Measurements from ENCODE around the gene NGEF.
"Not testable (repeated sequence)": the region's sequence is repeated elsewhere in the genome, so short reads cannot be mapped to it uniquely, and the experiment has no call there.

NGEF gene

DNA sequence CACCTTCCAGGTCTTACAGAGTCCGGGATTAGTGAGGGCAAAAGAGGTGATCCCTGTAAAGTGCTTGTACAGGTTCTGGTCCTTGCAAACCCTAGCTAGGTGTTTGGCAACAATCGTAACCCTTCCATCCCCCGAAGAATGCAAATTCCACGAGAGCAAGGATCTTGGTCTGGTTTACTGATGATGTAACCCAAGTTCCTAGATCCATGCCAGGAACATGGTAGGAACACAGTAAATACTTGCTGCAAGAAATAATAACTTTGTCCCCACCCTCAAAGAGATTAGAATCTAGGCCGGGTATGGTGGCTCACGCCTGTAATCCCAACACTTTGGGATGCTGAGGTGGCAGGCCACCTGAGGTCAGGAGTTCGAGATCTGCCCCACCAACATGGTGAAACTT is 12.7 kb upstream of the NGEF start:
- no peak overlapping the region for H3K27ac ChIP-seq

DNA sequence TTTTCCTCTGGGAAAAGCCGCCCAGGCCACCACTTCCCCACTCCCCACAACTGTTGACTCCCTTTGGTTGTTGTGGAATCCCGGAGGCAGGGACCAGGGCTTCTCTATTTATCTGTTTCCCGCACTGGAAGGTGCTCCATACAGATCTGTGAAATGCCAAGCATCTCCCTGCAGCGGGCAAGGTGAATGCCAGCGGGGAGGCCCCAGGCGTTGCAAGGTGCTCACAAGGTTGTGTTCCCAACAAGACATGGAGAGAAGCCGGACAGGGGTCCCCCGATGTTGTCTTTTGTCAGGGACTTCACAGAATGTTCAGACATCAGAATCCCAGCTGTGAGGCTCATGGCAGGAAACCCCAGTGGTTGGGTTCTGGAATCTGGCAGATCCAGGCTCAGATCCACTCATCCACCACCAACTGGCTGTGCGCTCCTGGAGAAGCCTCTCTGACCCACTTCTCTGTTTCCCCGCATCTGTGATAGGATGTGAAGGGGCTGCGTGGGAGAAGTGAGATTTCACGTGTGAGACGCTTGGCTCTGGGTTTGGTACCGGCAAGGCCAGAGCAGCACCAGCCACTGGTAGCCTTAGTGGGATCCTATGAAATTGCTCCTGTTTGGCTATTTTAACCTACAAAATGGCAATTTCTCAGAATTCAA is 10.8 kb upstream of the NGEF start:
- H3K27ac ChIP-seq, result no peak overlapping the region
- no peak for TF ChIP-seq ZFX (IDR thresholded peaks at IDR 0.05; ENCODE audit: borderline replicate concordance)
- TF ChIP-seq, protein P1, sequence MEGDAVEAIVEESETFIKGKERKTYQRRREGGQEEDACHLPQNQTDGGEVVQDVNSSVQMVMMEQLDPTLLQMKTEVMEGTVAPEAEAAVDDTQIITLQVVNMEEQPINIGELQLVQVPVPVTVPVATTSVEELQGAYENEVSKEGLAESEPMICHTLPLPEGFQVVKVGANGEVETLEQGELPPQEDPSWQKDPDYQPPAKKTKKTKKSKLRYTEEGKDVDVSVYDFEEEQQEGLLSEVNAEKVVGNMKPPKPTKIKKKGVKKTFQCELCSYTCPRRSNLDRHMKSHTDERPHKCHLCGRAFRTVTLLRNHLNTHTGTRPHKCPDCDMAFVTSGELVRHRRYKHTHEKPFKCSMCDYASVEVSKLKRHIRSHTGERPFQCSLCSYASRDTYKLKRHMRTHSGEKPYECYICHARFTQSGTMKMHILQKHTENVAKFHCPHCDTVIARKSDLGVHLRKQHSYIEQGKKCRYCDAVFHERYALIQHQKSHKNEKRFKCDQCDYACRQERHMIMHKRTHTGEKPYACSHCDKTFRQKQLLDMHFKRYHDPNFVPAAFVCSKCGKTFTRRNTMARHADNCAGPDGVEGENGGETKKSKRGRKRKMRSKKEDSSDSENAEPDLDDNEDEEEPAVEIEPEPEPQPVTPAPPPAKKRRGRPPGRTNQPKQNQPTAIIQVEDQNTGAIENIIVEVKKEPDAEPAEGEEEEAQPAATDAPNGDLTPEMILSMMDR (IDR thresholded peaks at IDR 0.05), result no peak

More for the DNA sequence above, 12.7 kb upstream of the NGEF start:
- TF ChIP-seq, protein P1 (IDR thresholded peaks at IDR 0.05), result no peak
- TF ChIP-seq ZFX (IDR thresholded peaks at IDR 0.05; ENCODE audit: borderline replicate concordance), result no peak

DNA sequence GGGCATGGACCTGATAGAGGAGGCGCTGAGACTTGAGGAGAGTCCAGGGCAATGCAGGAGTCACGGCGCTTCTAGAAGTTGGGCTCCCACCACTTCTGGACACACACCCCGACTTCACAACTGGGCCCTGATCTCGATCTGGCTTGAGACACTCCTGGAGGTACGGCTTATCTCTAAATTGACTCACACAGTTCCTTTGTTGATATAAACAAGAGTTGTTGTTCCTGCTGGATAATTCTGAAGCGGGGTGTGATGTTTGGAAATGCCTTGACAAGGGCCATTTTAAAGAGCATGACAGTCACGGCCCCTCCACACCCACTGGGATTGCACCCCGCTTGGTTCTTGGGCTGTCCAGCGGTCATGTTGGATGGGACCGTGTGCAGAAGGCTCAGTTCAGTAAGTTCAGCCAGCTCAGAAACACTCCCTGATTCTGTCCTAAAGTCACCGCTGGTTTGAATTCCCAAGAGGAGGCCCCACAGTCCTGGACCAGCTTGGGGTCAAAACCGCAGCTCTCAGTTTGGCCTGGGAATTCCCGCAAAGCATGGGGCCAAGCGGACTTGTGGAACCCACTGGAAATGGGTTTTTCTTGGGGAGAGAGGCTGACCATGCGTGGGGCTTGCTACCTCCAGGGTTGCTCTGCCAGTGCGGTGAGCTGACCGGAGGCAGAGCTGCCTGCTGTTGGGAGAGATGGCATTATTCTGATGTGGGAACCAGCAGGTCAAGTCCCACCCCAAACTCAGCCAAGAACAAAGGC is 10.1 kb upstream of the NGEF start:
- TF ChIP-seq ZFX (IDR thresholded peaks at IDR 0.05; ENCODE audit: borderline replicate concordance), result no peak
- TF ChIP-seq, protein P1 (IDR thresholded peaks at IDR 0.05), result no peak

DNA sequence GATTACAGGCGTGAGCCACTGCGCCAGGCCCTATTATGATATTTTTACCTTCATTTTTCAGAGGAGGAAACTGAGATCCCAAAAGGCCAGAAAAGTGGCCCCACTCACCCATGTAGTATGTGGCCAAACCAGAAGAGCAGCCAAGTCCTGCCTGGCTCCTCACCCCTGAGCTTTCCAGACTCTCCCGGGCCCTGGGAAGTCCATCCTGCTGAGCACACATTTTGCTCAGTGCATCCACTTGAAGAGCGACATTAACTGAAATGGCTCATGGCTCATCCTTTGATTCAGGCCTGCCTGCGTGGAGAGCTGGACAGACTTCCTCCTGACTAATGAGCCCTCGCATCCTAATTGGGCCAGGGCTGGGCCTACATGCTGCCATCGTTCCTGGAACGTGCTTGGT is 9.5 kb upstream of the NGEF start:
- TF ChIP-seq ZFX (IDR thresholded peaks at IDR 0.05; ENCODE audit: borderline replicate concordance), result no peak
- TF ChIP-seq, protein P1 (IDR thresholded peaks at IDR 0.05), result no peak

More for the DNA sequence above, 10.1 kb upstream of the NGEF start:
- no peak overlapping the region for H3K27ac ChIP-seq

DNA sequence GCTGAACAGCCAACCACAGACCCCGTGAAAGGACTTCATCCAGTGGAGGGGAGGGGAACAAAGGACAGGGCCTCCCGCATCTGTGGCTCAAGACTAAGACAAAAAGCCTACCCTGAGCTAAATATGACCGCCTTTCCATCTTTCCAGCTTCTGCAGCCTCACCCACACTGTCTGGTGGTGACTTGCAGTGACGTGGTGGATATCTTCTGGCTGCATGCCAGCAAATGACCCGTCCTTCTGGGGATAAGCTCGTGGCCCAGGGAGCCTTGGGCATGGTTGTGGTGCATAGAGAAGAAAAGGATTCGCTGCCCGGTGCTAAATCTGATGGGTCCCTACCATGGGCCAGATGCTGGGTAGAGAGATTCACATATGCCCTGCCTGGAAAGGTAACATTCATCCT is 8.7 kb upstream of the NGEF start:
- TF ChIP-seq, protein P1 (IDR thresholded peaks at IDR 0.05), result no peak
- no peak for TF ChIP-seq ZFX (IDR thresholded peaks at IDR 0.05; ENCODE audit: borderline replicate concordance)
- no peak overlapping the region for H3K27ac ChIP-seq

More for the DNA sequence above, 9.5 kb upstream of the NGEF start:
- H3K27ac ChIP-seq, result no peak overlapping the region

DNA sequence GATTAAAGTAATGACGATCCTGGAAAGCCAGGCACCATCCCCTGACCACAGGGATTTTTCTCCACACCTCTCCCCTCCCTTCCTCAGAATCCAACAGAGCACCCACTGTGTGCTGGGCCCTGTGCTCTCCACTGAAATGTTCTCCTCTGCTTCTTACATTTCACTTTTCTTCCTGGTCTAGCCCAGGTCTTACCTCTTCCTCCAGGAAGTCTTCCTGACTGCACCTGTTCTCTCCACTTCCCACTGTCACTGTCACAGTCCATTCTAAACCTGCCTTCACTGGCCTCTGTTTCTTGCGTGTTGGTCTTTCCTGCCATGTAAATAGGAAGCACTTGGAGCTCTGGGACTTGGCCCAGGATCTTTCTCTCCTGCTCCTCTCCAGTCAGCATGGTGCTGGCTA is 7.4 kb upstream of the NGEF start:
- no peak overlapping the region for H3K27ac ChIP-seq
- TF ChIP-seq, protein P1 (IDR thresholded peaks at IDR 0.05), result no peak
- no peak for TF ChIP-seq ZFX (IDR thresholded peaks at IDR 0.05; ENCODE audit: borderline replicate concordance)

DNA sequence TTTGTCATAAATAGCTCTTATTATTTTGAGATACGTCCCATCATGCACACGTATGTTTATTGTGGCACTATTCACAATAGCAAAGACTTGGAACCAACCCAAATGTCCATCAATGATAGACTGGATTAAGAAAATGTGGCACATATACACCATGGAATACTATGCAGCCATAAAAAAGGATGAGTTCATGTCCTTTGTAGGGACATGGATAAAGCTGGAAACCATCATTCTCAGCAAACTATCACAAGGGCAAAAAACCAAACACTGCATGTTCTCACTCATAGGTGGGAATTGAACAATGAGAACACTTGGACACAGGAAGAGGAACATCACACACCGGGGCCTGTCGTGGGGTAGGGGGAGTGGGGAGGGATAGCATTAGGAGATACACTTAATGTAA is 6.6 kb upstream of the NGEF start:
- H3K27ac ChIP-seq, result not testable (repeated sequence)

All from 22Rv1 (cell line).